Osteoblast (primary cell): ENCODE results near the gene KIF14. TPM values are rescaled to one million over a fixed set of nuclear protein-coding genes. Genes with fewer than 3 reads are reported as not detected.
"Not testable (repeated sequence)": the region's sequence is repeated elsewhere in the genome, so short reads cannot be mapped to it uniquely, and the experiment has no call there.

Experiments used
- DNase-seq: peaks from one replicate; pipeline ENCODE4 v3.0.0; 2011; ENCODE audit warnings: low spot score, mixed read lengths; ENCODE audit not compliant: insufficient read length; ENCODE audit errors: missing footprints
- H2AFZ ChIP-seq: 2 replicates; pipeline ENCODE4 v1.6.0; 2011; ENCODE audit warnings: mild to moderate bottlenecking, low read length
- H3K27ac ChIP-seq: 2 replicates; pipeline ENCODE4 v1.5.1; 2011; ENCODE audit warnings: mild to moderate bottlenecking, low read depth, low read length, moderate library complexity
- H3K27me3 ChIP-seq: 2 replicates; pipeline ENCODE4 v1.6.0; 2012; ENCODE audit warnings: mild to moderate bottlenecking, control low read depth, inconsistent platforms, low read length, moderate library complexity; ENCODE audit not compliant: insufficient read depth
- H3K36me3 ChIP-seq: 2 replicates; pipeline ENCODE4 v1.5.1; 2011; ENCODE audit warnings: mild to moderate bottlenecking, low read length, control low read depth, moderate library complexity; ENCODE audit not compliant: insufficient read depth
- H3K4me1 ChIP-seq: 2 replicates; pipeline ENCODE4 v1.5.1; 2011; ENCODE audit warnings: mild to moderate bottlenecking, low read length, control low read depth, moderate library complexity; ENCODE audit not compliant: insufficient read depth
- H3K4me2 ChIP-seq: 2 replicates; pipeline ENCODE4 v1.6.0; 2011; ENCODE audit warnings: mild to moderate bottlenecking, low read length; ENCODE audit not compliant: insufficient read depth
- H3K4me3 ChIP-seq: fragments of 200-600 bp; sonication (generic); 3 replicates; pipeline ENCODE4 v1.5.1; 2012; ENCODE audit warnings: mild to moderate bottlenecking, low read length, inconsistent platforms; ENCODE audit not compliant: insufficient read depth
- H3K79me2 ChIP-seq: 2 replicates; pipeline ENCODE4 v1.6.0; 2012; ENCODE audit warnings: mild to moderate bottlenecking, low read length, control low read depth, inconsistent platforms; ENCODE audit not compliant: insufficient read depth
- H3K9me3 ChIP-seq: 2 replicates; pipeline ENCODE4 v1.5.1; 2011; ENCODE audit warnings: low read depth, low read length, control low read depth
- H4K20me1 ChIP-seq: 2 replicates; pipeline ENCODE4 v1.6.0; 2012; ENCODE audit warnings: mild to moderate bottlenecking, low read length, control low read depth; ENCODE audit not compliant: insufficient read depth
- CTCF ChIP-seq: IDR thresholded peaks from 2 replicates; pipeline ENCODE4 v1.5.1; 2011; ENCODE audit warnings: mild to moderate bottlenecking, low read depth, low read length, moderate library complexity; ENCODE audit errors: extremely low read depth
- total RNA-seq: library from RNA; depleted of rRNA; stranded (reverse); fragments of >200 nt; gene quantifications from 2 replicates; pipeline ENCODE4 v1.2.3, GENCODE V29; 2012

The KIF14 gene
- total RNA-seq, 1 donor, result 1.8 TPM

GRCh38 chr1:200631375-200631774 lies 10.8 kb upstream of the KIF14 start:
- no peak for DNase-seq
- Histone ChIP-seq H3K4me1 (no peaks in the 10 kb centered on the region), H3K27ac (no peak overlapping the region), H3K4me3 (no peak overlapping the region), H4K20me1 (no peaks in the 10 kb centered on the region), H3K79me2 (no peaks in the 10 kb centered on the region), H3K4me2 (no peak overlapping the region), H3K9me3 (no peaks in the 10 kb centered on the region), H3K27me3 (no peaks in the 10 kb centered on the region), H3K36me3 (no peaks in the 10 kb centered on the region), H2AFZ (no peak overlapping the region)
- TF ChIP-seq CTCF, result no peak

- not testable (repeated sequence) for H3K36me3 ChIP-seq, DNase-seq, H3K4me1 ChIP-seq, H3K9me3 ChIP-seq, H3K4me3 ChIP-seq, H3K4me2 ChIP-seq, H4K20me1 ChIP-seq, H3K27ac ChIP-seq, H3K27me3 ChIP-seq, H3K79me2 ChIP-seq, H2AFZ ChIP-seq
Measured at GRCh38 chr1:200630515-200630899, 10.0 kb upstream of the KIF14 start.

GRCh38 chr1:200629876-200630514 lies 9.4 kb upstream of the KIF14 start:
- Histone ChIP-seq H3K4me2 (no peak overlapping the region), H3K9me3 (no peaks in the 10 kb centered on the region), H3K4me1 (no peaks in the 10 kb centered on the region), H3K79me2 (no peaks in the 10 kb centered on the region), H3K4me3 (no peak overlapping the region), H4K20me1 (no peaks in the 10 kb centered on the region), H3K27me3 (no peaks in the 10 kb centered on the region), H3K27ac (no peak overlapping the region), H3K36me3 (no peaks in the 10 kb centered on the region), H2AFZ (no peak overlapping the region)
- TF ChIP-seq CTCF, result no peak
- no peak for DNase-seq

GRCh38 chr1:200628223-200628881 lies 7.8 kb upstream of the KIF14 start:
- no peak for TF ChIP-seq CTCF
- no peaks in the 10 kb centered on the region for H4K20me1 ChIP-seq
- no peak overlapping the region for H3K4me2 ChIP-seq
- H2AFZ ChIP-seq, result peak overlapping the region; percentile 29
- DNase-seq, result no peak
- H3K9me3 ChIP-seq, result no peaks in the 10 kb centered on the region
- no peaks in the 10 kb centered on the region for H3K79me2 ChIP-seq
- no peaks in the 10 kb centered on the region for H3K27me3 ChIP-seq
- H3K27ac ChIP-seq, result no peak overlapping the region
- H3K36me3 ChIP-seq, result no peaks in the 10 kb centered on the region
- H3K4me3 ChIP-seq, result no peak overlapping the region
- H3K4me1 ChIP-seq, result no peaks in the 10 kb centered on the region
